ENCODE results near the gene ALK. TPM values are rescaled to one million over a fixed set of nuclear protein-coding genes. Genes with fewer than 3 reads are reported as not detected.

Gene ALK
- total RNA-seq, 2 donors from 2014 or later: 0.25 TPM; not detected in 1

GRCh38 chr2:29241955-29242565 is 679.3 kb downstream of the ALK start:
- Mint-ChIP-seq H3K4me3 (no peak overlapping the region), H3K27me3 (ENCODE audit: low read depth) (peaks cover 18% of the 10 kb centered on the region), H3K4me1 (ENCODE audit: low read depth) (no peaks in the 10 kb centered on the region), H3K27ac (no peak overlapping the region), H3K9me3 (no peaks in the 10 kb centered on the region), H3K36me3 (ENCODE audit: insufficient read depth in 2 of 2) (no peaks in the 10 kb centered on the region)
- no peak for ATAC-seq (replicated peaks in 1 of 2)
- DNase-seq: no peak

GRCh38 chr2:29241341-29241740 is 680.0 kb downstream of the ALK start:
- Mint-ChIP-seq H3K36me3 (ENCODE audit: insufficient read depth in 2 of 2) (no peaks in the 10 kb centered on the region), H3K27me3 (ENCODE audit: low read depth) (peaks cover 22% of the 10 kb centered on the region), H3K4me1 (ENCODE audit: low read depth) (no peaks in the 10 kb centered on the region), H3K4me3 (no peak overlapping the region), H3K9me3 (no peaks in the 10 kb centered on the region), H3K27ac (no peak overlapping the region)
- no peak for DNase-seq
- ATAC-seq (replicated peaks in 1 of 2): no peak

- ATAC-seq (replicated peaks in 1 of 2): no peak
- Mint-ChIP-seq H3K27ac (no peak overlapping the region), H3K27me3 (ENCODE audit: low read depth) (peaks cover 22% of the 10 kb centered on the region), H3K36me3 (ENCODE audit: insufficient read depth in 2 of 2) (no peaks in the 10 kb centered on the region), H3K4me3 (no peak overlapping the region), H3K9me3 (no peaks in the 10 kb centered on the region), H3K4me1 (ENCODE audit: low read depth) (no peaks in the 10 kb centered on the region)
- no peak for DNase-seq
These were observed 680.8 kb downstream of the ALK start for GRCh38 chr2:29240601-29241000.

GRCh38 chr2:29239209-29239960 is 682.0 kb downstream of the ALK start:
- no peaks in the 10 kb centered on the region for H3K36me3 Mint-ChIP-seq (ENCODE audit: insufficient read depth in 2 of 2)
- no peak for DNase-seq
- H3K9me3 Mint-ChIP-seq: no peaks in the 10 kb centered on the region
- H3K4me3 Mint-ChIP-seq: no peak overlapping the region
- no peak for ATAC-seq (replicated peaks in 1 of 2)
- no peak overlapping the region for H3K27ac Mint-ChIP-seq
- no peaks in the 10 kb centered on the region for H3K4me1 Mint-ChIP-seq (ENCODE audit: low read depth)
- peaks cover 22% of the 10 kb centered on the region for H3K27me3 Mint-ChIP-seq (ENCODE audit: low read depth)

GRCh38 chr2:29238497-29238896 is 682.9 kb downstream of the ALK start:
- Mint-ChIP-seq H3K36me3 (ENCODE audit: insufficient read depth in 2 of 2) (no peaks in the 10 kb centered on the region), H3K27me3 (ENCODE audit: low read depth) (peaks cover 22% of the 10 kb centered on the region), H3K27ac (no peak overlapping the region), H3K4me1 (ENCODE audit: low read depth) (no peaks in the 10 kb centered on the region), H3K4me3 (no peak overlapping the region), H3K9me3 (no peaks in the 10 kb centered on the region)
- DNase-seq (peak; percentile 12 to 14), ATAC-seq (replicated peaks in 1 of 2) (no peak)

- H3K36me3 Mint-ChIP-seq (ENCODE audit: insufficient read depth in 2 of 2): no peaks in the 10 kb centered on the region
- H3K27ac Mint-ChIP-seq: no peak overlapping the region
- H3K4me1 Mint-ChIP-seq (ENCODE audit: low read depth): no peaks in the 10 kb centered on the region
- no peaks in the 10 kb centered on the region for H3K9me3 Mint-ChIP-seq
- DNase-seq (no peak), ATAC-seq (replicated peaks in 1 of 2) (no peak)
- H3K27me3 Mint-ChIP-seq (ENCODE audit: low read depth): peaks cover 17% of the 10 kb centered on the region
- H3K4me3 Mint-ChIP-seq: no peak overlapping the region
These were observed 685.3 kb downstream of the ALK start for GRCh38 chr2:29236074-29236473.

GRCh38 chr2:29235411-29235810 is 686.0 kb downstream of the ALK start:
- Mint-ChIP-seq H3K9me3 (no peaks in the 10 kb centered on the region), H3K27me3 (ENCODE audit: low read depth) (peaks cover 16% of the 10 kb centered on the region), H3K4me1 (ENCODE audit: low read depth) (no peaks in the 10 kb centered on the region), H3K36me3 (ENCODE audit: insufficient read depth in 2 of 2) (no peaks in the 10 kb centered on the region), H3K4me3 (no peak overlapping the region), H3K27ac (no peak overlapping the region)
- DNase-seq: no peak
- no peak for ATAC-seq (replicated peaks in 1 of 2)

- Mint-ChIP-seq H3K27ac (no peak overlapping the region), H3K27me3 (ENCODE audit: low read depth) (peaks cover 19% of the 10 kb centered on the region), H3K9me3 (no peaks in the 10 kb centered on the region), H3K36me3 (ENCODE audit: insufficient read depth in 2 of 2) (no peaks in the 10 kb centered on the region), H3K4me1 (ENCODE audit: low read depth) (no peaks in the 10 kb centered on the region), H3K4me3 (no peak overlapping the region)
- no peak for DNase-seq
- ATAC-seq (replicated peaks in 1 of 2): no peak
These were observed 688.0 kb downstream of the ALK start for GRCh38 chr2:29233428-29233827.

- H3K36me3 Mint-ChIP-seq (ENCODE audit: insufficient read depth in 2 of 2): no peaks in the 10 kb centered on the region
- peaks cover 14% of the 10 kb centered on the region for H3K27me3 Mint-ChIP-seq (ENCODE audit: low read depth)
- H3K4me3 Mint-ChIP-seq: no peak overlapping the region
- H3K9me3 Mint-ChIP-seq: no peaks in the 10 kb centered on the region
- DNase-seq (no peak), ATAC-seq (replicated peaks in 1 of 2) (no peak)
- H3K4me1 Mint-ChIP-seq (ENCODE audit: low read depth): no peaks in the 10 kb centered on the region
- no peak overlapping the region for H3K27ac Mint-ChIP-seq
These were observed 689.3 kb downstream of the ALK start for GRCh38 chr2:29232041-29232440.

GRCh38 chr2:29229640-29230039 is 691.7 kb downstream of the ALK start:
- Mint-ChIP-seq H3K4me1 (ENCODE audit: low read depth) (no peaks in the 10 kb centered on the region), H3K4me3 (no peak overlapping the region), H3K36me3 (ENCODE audit: insufficient read depth in 2 of 2) (no peaks in the 10 kb centered on the region), H3K27ac (no peak overlapping the region), H3K27me3 (ENCODE audit: low read depth) (peaks cover 15% of the 10 kb centered on the region), H3K9me3 (no peaks in the 10 kb centered on the region)
- ATAC-seq (replicated peaks in 1 of 2) (no peak), DNase-seq (no peak)

GRCh38 chr2:29228947-29229346 is 692.4 kb downstream of the ALK start:
- H3K36me3 Mint-ChIP-seq (ENCODE audit: insufficient read depth in 2 of 2): no peaks in the 10 kb centered on the region

GRCh38 chr2:29227935-29228675 is 693.3 kb downstream of the ALK start:
- no peak overlapping the region for H3K4me3 Mint-ChIP-seq
- H3K36me3 Mint-ChIP-seq (ENCODE audit: insufficient read depth in 2 of 2): no peaks in the 10 kb centered on the region
- ATAC-seq (replicated peaks in 1 of 2) (no peak), DNase-seq (no peak)
- H3K27me3 Mint-ChIP-seq (ENCODE audit: low read depth): peaks cover 15% of the 10 kb centered on the region
- no peaks in the 10 kb centered on the region for H3K4me1 Mint-ChIP-seq (ENCODE audit: low read depth)
- H3K27ac Mint-ChIP-seq: no peak overlapping the region
- H3K9me3 Mint-ChIP-seq: no peaks in the 10 kb centered on the region

More at GRCh38 chr2:29228947-29229346, 692.4 kb downstream of the ALK start:
- DNase-seq (no peak), ATAC-seq (replicated peaks in 1 of 2) (no peak)
- Mint-ChIP-seq H3K27ac (no peak overlapping the region), H3K9me3 (no peaks in the 10 kb centered on the region), H3K27me3 (ENCODE audit: low read depth) (peaks cover 15% of the 10 kb centered on the region), H3K4me1 (ENCODE audit: low read depth) (no peaks in the 10 kb centered on the region), H3K4me3 (no peak overlapping the region)

- peaks cover 15% of the 10 kb centered on the region for H3K27me3 Mint-ChIP-seq (ENCODE audit: low read depth)
- ATAC-seq (replicated peaks in 1 of 2) (no peak), DNase-seq (no peak)
- no peak overlapping the region for H3K27ac Mint-ChIP-seq
- H3K4me1 Mint-ChIP-seq (ENCODE audit: low read depth): no peaks in the 10 kb centered on the region
- H3K36me3 Mint-ChIP-seq (ENCODE audit: insufficient read depth in 2 of 2): no peaks in the 10 kb centered on the region
- no peak overlapping the region for H3K4me3 Mint-ChIP-seq
- no peaks in the 10 kb centered on the region for H3K9me3 Mint-ChIP-seq
These were observed 694.6 kb downstream of the ALK start for GRCh38 chr2:29226808-29227207.
